ENCODE data around the gene MEGF11.
"Not testable (repeated sequence)": the region's sequence is repeated elsewhere in the genome, so short reads cannot be mapped to it uniquely, and the experiment has no call there.

MEGF11 gene

DNA sequence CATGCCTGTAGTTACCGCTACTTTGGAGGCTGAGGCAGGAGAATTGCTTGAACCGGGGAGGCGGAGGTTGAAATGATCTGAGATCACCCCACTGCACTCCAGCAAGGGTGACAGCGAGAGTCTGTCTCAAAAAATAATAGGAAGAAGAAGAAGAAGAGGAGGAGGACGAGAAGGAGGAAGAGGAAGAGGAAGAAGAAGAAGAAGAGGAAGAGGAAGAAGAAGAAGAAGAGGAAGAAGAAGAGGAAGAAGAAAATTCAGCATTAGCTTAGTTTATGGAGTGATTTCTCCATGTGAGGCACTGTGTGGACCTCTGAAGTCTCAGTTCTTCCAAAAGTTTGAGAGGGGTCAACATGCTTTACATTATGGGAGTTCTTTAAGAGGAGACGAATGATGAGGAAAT lies 17.4 kb upstream of the MEGF11 start:
- no peak for DNase-seq

DNA sequence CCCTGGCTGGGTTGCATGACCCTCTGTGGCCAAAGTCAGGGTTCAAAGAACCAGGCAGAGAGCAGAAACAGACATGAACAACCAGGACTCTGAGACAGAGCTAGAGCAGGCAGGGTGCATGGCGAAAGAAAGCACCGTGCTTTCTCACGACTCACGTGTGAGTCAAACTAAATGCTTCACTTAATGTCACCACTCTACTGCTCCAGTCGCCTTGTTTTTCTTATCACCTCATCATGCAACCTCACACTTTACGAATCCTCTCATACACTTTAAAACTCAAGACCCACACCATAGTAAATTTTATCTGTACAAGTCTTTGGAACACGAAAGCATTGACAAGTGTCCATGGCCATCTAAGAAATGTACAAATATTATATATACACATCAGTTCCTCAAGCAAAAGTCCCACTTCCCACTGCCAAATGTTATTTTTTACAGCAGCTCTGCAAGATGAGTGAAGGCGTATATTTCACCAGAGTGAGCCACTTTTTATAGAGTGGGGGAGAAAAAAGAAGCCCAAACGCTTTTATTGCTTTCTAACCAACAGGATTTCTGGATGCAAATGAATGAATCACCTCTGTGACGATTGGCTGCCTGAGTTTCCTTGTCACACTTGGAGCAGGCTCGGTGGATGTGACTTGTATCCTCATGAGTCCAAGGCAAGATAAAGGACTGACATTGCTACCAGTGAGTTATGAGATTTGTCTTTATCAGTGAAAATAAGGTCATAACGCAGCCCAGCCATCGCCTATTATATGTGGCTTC lies 16.0 kb upstream of the MEGF11 start:
- no peak for DNase-seq

DNA sequence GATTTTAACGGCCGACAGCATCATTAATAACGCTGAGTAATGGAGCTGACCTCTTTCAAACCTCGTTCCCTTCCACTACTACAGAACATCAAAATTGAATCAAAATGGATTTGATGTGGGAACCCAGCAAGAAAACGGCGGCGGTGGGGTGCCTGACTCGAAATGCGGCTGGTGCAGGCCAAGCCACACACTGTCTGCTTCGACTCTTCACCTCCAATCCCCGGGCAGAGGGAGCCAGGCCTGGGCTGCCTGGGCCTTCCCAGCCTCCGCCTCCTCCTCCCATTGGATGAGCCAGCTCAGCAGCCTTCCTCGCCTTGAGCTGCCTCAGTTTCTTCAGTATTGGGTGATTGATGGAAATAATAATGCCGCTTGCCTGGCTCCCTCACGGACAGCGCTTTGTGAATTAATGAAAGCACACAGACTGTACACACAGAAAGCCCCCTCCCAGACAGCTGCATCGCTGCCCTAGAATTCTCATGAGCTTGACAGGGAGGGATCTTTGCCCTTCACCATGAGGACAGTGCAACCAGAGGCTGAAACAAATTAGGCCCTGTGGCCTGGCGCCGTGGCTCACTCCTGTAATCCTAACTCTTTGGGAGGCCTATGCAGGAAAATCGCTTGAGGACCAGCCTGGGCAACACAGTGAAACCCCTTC lies 11.4 kb upstream of the MEGF11 start:
- DNase-seq = no peak

DNA sequence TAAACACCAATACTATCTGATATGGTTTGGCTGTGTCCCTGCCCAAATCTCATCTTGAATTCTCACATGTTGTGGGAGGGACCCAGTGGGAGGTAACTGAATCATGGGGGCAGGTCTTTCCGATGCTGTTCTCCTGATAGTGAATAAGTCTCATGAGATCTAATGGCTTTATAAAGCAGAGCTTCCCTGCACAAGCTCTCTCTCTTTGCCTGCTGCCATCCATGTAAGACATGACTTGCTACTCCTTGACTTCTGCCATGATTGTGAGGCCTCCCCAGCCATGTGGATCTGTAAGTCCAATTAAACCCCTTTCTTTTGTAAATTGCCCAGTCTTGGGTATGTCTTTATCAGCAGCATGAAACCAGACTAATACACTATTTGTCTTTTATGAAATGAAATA lies 9.3 kb upstream of the MEGF11 start:
- DNase-seq = not testable (repeated sequence)

DNA sequence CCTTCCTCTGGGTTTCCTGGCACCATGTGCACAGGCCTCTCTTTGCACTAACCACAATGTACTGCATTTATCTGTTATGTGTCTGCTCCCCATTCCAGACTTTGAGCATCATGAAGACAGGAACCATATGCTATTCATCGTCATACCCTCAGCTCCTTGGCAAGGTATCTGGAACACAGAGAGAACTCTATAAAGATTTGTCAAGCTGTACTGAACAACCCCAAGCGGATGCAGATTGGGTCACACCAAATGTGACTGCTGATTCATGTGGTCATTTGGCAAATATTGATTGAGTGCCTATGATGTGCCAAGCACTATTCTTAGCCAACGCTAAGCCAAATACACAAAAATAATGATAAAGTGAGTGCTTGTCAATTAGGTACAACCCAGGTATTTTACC lies 7.5 kb upstream of the MEGF11 start:
- DNase-seq = no peak

DNA sequence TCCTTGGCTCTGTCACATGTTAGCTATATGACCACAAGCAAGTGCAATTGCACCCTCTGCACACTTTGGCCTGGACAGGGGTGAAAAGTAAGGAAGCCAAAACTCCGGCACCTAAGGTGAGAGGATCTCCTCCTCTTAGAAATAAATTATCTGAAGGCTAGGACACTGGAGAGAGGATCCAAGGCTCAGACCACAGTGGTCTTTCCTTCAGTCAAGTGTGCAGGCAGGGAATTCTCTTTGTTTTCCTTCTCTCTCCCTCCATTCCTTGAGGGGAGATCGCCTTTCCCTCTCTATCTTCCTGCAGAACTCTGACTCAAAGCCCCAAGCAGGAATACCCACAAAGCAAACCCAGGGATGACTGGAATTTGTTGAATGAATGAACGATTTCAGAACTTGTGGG lies 3.1 kb upstream of the MEGF11 start:
- no peak for DNase-seq

DNA sequence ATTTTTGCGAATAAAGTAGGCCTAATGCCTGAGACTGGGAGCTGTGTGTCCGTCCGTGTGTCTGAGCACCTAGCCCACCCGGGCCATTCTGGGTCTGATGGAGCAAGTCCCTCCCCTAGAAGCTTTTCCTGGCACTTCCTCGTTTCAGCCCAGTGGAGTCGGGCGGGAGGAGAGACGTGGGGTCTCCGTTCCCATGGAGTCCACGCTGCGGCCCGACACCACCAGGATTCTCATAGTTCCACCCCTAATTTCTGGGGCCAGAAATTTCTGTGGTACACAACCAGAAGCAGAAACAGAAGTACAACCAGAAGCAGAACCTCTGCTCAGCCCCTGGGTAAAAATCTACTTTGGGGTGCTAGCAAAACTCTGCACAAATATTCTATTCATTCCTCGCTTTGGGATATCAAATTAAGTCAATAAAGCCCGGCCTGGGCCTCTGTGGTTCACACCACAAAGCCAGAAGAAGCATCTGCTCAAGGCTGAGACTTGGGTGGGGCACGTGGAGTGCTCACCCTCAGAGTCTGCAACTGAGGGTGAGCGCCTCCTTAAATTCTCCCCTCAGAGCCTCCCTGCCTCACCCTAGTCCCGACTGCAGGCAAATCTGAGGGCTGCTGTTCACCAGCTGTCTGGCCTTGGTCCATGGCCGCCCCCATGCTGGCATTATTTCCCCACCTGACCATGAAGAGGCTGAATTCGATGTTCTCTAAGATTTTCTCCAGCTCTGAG lies 1.6 kb upstream of the MEGF11 start:
- no peak for DNase-seq

DNA sequence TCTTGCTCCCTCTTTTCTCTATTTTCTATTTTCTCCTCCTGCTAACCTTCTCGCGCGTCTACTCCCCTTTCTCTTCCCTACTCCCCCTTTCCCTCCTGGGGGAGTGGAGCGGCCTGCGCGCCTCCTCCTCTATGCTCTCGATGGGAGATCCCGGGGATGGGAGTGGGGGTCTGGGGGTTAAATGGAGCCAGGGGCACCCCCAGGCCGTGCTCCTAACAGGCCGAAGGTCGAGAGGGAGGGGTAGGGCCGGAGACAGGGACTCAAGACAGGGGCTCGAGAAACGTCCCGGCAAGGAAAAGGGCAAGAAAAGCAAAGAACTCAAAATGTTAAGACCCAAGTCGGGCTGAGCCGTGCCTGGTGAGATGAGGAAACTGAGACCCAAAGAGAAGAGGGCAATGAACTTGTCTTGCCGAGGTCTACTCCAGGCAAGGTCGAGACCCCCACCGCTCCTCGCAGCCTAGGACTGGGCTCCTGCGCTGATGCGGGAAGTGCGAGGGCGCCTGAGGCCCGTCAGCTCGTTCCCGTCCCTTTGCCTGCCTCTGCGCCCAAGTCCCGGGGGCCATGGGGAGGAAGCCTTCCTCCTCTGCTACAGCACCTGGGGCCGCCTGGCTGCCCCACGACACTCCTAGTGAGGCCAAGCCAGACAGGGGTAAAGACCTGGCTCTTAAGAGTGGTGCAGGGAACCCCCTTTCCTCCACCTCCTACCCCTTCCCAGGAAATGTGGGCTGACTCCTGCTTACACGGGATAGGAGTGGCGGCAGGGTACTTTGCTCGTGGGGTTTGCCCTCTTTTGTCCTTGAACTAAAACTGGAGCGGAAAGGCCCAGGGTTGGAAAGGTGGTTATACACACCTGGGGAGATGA lies 770 bp upstream of the MEGF11 start:
- no peak for DNase-seq

DNA sequence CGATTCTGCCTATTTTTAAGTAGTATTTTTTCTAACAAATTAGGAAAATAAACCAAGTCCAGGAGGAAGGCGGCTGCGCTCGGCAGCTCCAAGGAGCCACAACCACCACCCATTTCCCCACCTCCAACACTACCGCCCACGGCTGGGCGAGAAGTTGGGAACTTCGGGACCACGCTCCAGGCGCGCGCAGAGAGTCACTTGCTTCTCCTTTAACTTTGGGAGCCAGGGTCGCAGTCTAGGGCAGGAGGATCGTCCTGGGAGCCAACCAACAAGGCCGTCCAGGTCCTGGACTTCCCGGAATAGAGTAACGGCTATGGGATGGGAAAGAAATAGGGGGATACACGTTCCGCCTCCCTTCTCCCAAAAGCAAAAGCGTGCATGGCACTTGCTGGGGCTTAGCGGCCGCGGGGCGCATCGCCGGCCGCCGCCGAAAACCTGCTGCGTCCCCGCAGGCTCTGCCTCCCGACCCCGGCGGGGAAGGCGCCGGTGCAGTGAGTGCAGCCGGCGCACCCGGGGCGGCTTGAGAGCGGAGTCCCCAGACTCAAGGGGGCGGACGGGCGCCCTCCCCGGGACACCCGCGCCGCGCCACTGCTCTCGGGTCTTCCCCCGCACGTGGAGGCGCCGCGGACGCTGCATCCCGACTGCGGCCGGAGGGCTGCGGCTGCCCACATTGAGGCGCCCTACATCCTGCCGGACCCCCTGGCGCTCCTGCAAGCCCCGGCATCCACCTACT lies 699 bp downstream of the MEGF11 start:
- DNase-seq = peak; percentile 43

DNA sequence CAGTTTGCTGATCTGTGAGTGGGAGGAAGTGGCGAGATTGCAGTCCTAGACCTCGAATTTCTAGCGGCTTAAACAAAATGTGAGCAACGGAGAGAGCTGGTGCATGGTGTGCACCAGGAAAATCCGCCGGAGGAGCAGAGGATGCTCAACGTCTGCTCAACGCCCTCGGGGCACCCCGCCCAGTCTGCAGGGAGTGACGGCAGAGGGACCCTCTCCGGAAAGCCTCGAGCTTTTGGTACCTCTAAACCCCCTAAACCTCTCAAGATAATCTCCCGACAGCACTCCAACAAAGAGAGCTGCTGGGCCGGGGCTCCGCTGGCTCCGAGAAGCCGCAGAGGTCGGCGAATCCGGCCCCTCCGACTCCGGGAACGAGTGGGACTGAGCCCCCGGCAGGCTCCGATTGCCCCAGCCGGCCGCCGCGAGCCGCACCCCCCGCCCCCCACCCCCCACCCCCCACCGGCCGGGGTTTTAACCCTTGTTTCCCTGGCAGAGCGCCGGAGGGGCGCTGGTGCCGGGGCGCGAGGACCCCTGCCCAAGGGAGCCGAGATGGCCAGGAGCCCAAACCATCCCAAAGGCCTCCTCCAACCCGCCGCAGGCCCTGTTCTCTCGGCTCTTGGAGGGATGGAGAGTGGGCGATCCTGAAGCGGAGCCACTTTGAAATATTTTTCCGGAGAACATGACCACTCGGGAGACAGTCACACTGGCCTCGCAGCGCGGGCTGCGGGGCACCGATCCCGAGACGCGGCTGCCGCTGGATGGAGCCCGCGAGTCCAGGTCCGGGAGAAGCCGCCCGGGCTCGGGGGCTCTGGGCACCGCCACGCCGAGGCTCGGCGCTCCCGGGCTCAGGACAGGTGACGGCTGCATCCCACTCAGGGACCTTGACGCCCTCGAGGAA lies 1.5 kb downstream of the MEGF11 start:
- DNase-seq = peak; percentile 65

DNA sequence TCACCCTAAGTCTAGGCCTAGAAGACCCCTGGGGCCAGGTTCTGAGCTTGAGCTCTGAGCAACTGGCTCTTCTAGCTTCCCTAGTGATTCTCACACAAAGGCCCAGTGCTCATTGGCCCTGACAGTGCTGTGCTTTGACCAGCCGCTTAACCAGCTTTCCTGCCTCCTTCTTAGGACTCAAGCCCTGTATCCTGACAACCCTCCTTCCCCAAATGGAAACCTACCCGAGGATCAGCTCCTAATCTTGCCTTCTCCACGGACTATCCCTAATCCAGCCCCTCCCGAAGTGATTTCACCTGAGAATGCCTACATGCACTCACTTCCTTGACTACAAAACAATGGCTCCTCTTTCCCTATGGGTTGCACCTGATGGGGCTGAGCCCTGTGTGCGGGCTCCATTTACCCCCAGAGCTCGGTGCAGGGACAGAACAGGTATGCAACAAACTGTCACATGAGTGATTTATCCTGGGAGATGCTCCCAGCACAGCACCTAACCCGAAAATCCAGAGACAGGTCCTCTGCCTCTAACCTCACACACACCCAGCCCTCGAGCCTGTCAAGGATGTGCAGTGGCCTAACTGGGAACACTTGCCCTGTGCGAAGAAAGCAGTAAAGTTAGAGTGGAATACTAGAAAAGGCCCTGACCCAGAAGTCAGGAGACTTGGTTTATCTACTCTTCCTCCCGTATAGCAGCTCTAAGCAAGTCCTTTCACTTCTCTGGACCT lies 2.3 kb downstream of the MEGF11 start:
- DNase-seq = no peak

DNA sequence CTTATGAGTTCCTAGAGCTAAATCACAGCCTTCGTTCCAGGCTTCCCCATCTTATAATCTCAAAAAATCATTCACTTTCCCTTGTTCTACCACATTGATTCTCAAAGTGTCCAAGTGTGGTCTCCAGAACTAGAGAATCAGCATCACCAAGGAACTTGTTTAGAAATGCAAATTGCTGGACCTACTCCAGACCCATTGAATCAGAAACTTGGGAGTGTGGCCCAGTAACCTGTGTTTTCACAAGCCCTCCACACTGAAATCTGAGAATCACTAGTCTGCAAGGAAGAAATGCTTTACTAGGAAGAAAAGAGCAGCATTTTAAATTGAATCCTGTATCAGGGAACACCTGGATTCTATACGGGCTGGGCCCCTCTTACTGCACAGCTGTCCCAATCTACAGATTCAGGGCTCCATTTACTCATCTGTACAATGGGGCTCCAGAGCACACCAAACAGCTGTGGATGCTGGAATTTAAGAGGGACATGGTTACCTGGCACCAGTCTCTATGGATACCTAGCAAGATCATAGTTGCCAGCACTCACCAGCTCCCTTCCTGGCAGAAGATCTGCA lies 3.9 kb downstream of the MEGF11 start:
- DNase-seq = no peak

DNA sequence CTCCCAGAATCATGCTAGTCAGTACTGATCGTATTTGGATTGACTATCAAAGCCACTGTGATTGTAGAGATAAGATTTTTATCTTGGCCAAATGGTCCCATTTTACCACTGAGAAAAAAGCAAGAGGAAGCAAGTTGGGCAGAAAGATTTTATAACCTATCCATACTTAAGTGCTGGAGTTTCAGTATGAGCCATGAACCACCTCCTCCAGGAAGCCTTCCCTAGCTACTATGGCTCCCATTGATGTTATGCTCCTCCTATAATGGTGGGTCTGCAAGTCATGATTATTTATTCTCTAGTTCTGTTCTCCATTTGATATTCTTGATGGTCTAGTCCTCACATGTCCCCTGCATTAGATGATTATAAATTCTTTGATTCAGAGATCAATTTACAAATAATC lies 6.6 kb downstream of the MEGF11 start:
- DNase-seq = no peak

DNA sequence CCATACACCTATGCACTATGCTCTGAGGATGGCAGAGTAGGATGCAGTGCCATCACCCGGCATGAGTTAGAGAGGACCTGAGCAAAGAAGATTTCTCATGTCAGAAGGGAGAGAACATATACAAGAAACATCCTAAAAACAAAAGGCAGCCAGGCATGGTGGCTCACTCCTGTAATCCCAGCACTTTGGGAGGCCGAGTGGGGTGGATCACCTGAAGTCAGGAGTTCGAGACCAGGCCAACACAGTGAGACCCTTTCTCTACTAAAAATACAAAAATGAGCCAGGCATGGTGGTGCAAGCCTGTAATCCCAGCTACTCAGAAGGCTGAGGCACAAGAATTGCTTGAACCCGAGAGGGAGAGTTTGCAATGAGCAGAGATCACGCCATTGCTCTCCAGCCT lies 7.7 kb downstream of the MEGF11 start:
- DNase-seq = not testable (repeated sequence)

DNA sequence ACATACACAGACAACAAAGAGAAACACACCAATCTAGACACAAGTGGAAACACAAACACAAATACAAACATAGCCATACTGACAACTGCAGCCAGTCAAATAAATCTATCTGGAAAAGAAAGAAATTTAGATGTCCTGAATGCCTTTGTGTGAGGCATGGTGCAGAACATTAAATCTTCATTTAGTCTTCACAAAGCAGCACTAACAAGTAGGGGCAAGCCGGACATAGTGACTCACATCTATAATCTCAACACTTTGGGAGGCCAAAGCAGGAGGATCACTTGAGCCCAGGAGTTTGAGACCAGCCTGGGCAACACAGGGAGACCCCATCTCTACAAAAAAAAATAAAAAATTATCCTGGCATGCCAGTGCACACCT lies 11.7 kb downstream of the MEGF11 start:
- DNase-seq = no peak

DNA sequence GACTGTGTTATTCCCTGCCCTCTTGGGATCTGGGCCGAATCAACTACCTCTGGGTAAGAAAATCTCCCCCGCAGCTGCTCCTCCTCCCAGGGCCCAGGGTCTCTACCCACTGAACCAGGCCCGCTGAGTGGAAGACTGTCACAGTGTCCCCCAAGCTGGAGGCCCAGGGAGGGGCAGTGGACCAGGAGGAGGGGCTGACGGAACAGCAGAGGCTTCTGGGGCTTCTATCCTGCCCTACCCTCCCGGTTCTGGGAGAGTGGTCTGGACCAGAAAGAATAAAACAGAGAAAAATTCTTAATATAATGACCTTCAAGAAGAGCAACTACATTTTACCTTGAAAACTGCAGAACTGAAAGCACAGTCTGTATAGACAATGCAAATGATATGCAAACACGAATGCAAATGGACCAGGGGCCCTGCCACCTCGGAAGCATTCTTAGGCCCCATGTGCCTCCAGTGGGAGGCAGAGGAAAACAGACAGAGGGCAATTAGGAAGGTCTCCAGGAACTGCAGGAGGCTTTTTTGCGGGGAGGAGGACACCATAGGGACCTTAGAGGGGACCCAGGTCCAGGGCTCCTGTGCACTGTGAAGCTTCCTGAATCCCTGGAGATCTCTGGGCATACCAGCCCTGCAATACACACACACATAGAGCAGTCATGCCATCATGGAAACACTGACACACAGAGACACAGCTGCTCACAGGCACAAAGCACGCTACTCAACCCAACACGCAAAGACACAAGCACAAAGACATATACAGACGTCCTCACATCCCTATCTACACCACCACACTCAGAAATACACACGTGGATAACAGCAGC lies 12.3 kb downstream of the MEGF11 start:
- DNase-seq = no peak

DNA sequence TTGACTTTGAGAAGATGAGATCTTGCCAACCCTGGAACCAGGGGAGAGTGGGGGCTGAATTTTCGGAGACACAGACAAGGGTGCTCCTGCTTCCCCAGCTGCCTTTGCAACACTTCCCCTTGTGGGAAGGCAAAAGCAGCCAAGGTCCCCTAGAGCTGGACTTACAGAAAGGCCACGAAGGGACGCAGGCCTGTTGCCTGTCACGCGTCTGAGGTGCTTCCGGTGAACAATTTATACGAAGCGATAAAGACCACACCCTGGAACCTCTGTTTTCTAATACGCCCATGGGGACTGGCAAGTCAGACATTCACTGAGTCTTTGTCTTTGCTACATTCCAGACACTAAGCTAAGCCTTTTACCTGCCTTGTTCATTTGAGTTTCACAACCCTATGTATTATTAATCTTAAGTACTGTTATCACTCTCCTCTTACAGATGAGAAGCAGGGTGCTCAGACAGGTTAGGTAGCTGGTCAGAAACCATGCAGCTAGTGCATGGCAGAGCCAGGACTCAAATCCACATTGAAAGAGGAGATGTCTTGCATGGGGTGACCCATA lies 13.2 kb downstream of the MEGF11 start:
- no peak for DNase-seq

DNA sequence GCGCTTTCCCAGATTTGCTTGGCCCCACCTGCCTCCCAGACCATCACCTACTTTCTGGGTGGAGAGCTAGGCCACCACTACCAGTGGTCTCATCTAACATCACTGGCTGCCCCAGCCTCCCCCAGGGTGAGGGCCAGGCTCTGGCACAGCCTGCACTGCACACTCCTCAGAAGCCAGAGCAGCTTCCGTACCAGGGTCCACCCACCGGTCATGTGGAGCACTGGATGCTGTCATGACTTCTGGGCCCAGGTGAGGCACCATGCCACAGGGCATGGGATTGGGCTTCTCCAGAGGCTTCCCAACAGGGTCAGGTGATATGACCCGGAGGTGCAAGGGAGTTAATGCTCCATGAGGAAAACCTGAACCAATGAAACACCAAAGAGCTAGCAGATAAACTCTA lies 14.0 kb downstream of the MEGF11 start:
- no peak for DNase-seq

DNA sequence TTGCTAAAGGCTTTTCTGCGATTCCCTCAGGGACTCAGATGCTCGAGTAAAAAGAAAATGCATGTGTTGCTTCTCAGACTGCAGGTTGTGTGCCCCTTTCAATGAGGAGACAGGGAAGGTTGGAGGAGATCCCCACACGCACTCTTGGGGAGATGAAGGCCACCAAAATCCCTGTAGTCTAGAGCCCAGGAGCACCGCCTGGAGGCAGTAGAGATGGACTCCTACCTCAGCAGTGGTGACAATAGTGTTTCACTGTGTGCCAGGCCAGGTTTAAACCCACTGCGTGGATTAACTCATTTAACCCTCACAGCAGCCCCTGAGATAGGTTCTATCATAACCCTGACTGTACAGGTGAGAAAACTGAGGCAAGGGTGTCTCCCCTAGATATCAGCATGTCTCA lies 15.2 kb downstream of the MEGF11 start:
- no peak for DNase-seq

All from activated T-cell treated with anti-CD3 and anti-CD28 coated beads, Interleukin-2, amount 50 U/mL, for 1 hour (primary cell).